Hepatocyte (in vitro differentiated cells): ENCODE results near the gene NHSL2.

Experiments
- EZH2 ChIP-seq: fragments of 200-600 bp; sonication (generic); IDR thresholded peaks from 2 replicates; pipeline ENCODE4 v1.6.1; 2016; ENCODE audit warnings: antibody characterized with exemption, mild to moderate bottlenecking, borderline replicate concordance
- EZH2phosphoT487 ChIP-seq: fragments of 200-600 bp; sonication (generic); IDR thresholded peaks from one replicate; pipeline ENCODE4 v1.6.1; 2018; ENCODE audit warnings: antibody characterized with exemption, mild to moderate bottlenecking, low read depth, moderate library complexity; ENCODE audit not compliant: unreplicated experiment, severe bottlenecking
- TF ChIP-seq, protein P1 (sequence below): fragments of 200-600 bp; sonication (generic); IDR thresholded peaks from 2 replicates; pipeline ENCODE4 v1.5.1; 2016; ENCODE audit warnings: antibody characterized with exemption, mild to moderate bottlenecking; ENCODE audit not compliant: poor library complexity

DNA sequence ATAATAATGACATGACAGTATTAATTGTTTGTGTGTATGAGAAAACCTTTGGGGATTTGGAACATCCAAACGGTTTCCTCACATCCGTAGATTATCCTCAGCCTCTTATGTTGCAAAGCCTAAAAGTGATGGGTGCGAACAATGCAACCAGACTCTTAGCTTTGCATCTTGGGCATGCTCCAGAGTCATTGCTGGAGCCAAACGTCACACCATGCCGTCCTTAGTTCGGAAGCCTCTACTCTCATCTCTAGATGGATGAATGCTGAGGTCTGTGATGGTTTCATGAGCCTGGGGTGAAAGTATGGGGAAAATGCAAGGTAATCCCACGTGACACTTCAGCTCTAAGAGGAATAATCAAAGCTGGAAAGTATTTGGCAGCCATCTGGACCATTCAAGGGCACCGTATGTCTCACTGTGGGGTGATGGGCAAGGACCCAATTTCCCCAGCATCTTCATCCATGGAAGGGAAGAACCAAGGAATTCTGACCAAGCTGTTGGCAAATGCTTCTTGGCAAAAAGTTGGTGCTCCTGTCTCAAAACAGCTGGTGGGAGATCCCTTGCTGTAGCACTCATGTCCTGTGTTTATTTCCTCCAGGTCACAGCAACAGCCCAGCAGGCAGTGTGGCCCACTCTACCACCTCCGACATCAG, 227.3 kb downstream of the NHSL2 start:
- TF ChIP-seq, protein P1, sequence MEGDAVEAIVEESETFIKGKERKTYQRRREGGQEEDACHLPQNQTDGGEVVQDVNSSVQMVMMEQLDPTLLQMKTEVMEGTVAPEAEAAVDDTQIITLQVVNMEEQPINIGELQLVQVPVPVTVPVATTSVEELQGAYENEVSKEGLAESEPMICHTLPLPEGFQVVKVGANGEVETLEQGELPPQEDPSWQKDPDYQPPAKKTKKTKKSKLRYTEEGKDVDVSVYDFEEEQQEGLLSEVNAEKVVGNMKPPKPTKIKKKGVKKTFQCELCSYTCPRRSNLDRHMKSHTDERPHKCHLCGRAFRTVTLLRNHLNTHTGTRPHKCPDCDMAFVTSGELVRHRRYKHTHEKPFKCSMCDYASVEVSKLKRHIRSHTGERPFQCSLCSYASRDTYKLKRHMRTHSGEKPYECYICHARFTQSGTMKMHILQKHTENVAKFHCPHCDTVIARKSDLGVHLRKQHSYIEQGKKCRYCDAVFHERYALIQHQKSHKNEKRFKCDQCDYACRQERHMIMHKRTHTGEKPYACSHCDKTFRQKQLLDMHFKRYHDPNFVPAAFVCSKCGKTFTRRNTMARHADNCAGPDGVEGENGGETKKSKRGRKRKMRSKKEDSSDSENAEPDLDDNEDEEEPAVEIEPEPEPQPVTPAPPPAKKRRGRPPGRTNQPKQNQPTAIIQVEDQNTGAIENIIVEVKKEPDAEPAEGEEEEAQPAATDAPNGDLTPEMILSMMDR = no peak
- TF ChIP-seq EZH2phosphoT487 (no peak), EZH2 (no peak)
